Suprapubic skin (tissue), 4 donors: Measurements from ENCODE around the gene SYNDIG1. TPM values are rescaled to one million over a fixed set of nuclear protein-coding genes. Genes with fewer than 3 reads are reported as not detected.

Source experiments
- DNase-seq, 2 donors: peaks; one replicate each; pipeline ENCODE4 v3.0.0-alpha.2; 2019; ENCODE audit warnings: low spot score in 2 of 2
- H3K27ac ChIP-seq: fragments of 200-600 bp; sonication (generic); one replicate; pipeline ENCODE4 v1.5.1; 2019
- H3K27me3 ChIP-seq: fragments of 200-600 bp; sonication (generic); one replicate; pipeline ENCODE4 v1.5.1; 2019
- H3K36me3 ChIP-seq: fragments of 200-600 bp; sonication (generic); one replicate; pipeline ENCODE4 v1.5.1; 2019
- H3K4me1 ChIP-seq: fragments of 200-600 bp; sonication (generic); one replicate; pipeline ENCODE4 v1.5.1; 2019
- H3K4me3 ChIP-seq: fragments of 200-600 bp; sonication (generic); one replicate; pipeline ENCODE4 v1.5.1; 2019; ENCODE audit warnings: mild to moderate bottlenecking
- H3K9me3 ChIP-seq: fragments of 200-600 bp; sonication (generic); one replicate; pipeline ENCODE4 v1.5.1; 2019
- CTCF ChIP-seq, 2 donors: fragments of 200-600 bp in 1 of 2; fragments of 450-650 bp in 1 of 2; sonication (generic) in 1 of 2; IDR thresholded peaks; one replicate each; pipeline ENCODE4 v1.5.1; 2016 to 2019; ENCODE audit warnings: antibody characterized with exemption in 2 of 2, mild to moderate bottlenecking in 1 of 2, moderate library complexity in 1 of 2
- EP300 ChIP-seq: sonication (generic); formaldehyde crosslinking; IDR thresholded peaks from one replicate; pipeline ENCODE4 v1.6.1; 2017; ENCODE audit warnings: antibody characterized with exemption
- POLR2A ChIP-seq, 2 donors: fragments of 450-650 bp; IDR thresholded peaks; one replicate each; pipeline ENCODE4 v1.6.1; 2017; ENCODE audit warnings: antibody characterized with exemption in 2 of 2, mild to moderate bottlenecking in 2 of 2, moderate library complexity in 2 of 2
- POLR2AphosphoS5 ChIP-seq, 3 donors: sonication (generic); formaldehyde crosslinking; IDR thresholded peaks; one replicate each; pipeline ENCODE4 v1.6.1; 2017; ENCODE audit warnings: antibody characterized with exemption in 3 of 3
- WGBS: methylation state at CpG from one replicate; pipeline ENCODE4 v1.1.5; 2018; 5-methylcytosine and 5-hydroxymethylcytosine counted together
- total RNA-seq, 4 donors: library from RNA; depleted of rRNA; stranded (reverse); fragments of >200 nt; gene quantifications; one replicate each; pipeline ENCODE4 v1.1.0, GENCODE V29; 2016

Gene SYNDIG1
- total RNA-seq, 4 donors from 2014 or later: not detected

- H3K36me3 ChIP-seq: no peaks in the 10 kb centered on the region
- H3K27me3 ChIP-seq: peaks cover 13% of the 10 kb centered on the region
- DNase-seq: no peak
- no peak overlapping the region for H3K27ac ChIP-seq
- TF ChIP-seq CTCF (IDR thresholded peaks at IDR 0.05) (no peak), EP300 (no peak), POLR2AphosphoS5 (IDR thresholded peaks at IDR 0.05) (no peak), POLR2A (IDR thresholded peaks at IDR 0.05) (no peak)
- 87% methylated on average over 7 of the region's 7 CpGs for WGBS
- no peaks in the 10 kb centered on the region for H3K4me1 ChIP-seq
- H3K9me3 ChIP-seq: no peaks in the 10 kb centered on the region
- no peak overlapping the region for H3K4me3 ChIP-seq
Observed at GRCh38 chr20:24460712-24461111, 8.7 kb upstream of the SYNDIG1 start.

- no peaks in the 10 kb centered on the region for H3K9me3 ChIP-seq
- H3K27me3 ChIP-seq: peaks cover 13% of the 10 kb centered on the region
- H3K4me3 ChIP-seq: no peak overlapping the region
- WGBS: 96% methylated on average over 3 of the region's 3 CpGs
- no peak for DNase-seq
- H3K36me3 ChIP-seq: no peaks in the 10 kb centered on the region
- no peak for TF ChIP-seq CTCF (IDR thresholded peaks at IDR 0.05)
- TF ChIP-seq POLR2A (IDR thresholded peaks at IDR 0.05): no peak
- no peak for TF ChIP-seq POLR2AphosphoS5 (IDR thresholded peaks at IDR 0.05)
- TF ChIP-seq EP300: no peak
- H3K27ac ChIP-seq: no peak overlapping the region
- no peaks in the 10 kb centered on the region for H3K4me1 ChIP-seq
Observed at GRCh38 chr20:24461848-24462247, 7.6 kb upstream of the SYNDIG1 start.

DNA sequence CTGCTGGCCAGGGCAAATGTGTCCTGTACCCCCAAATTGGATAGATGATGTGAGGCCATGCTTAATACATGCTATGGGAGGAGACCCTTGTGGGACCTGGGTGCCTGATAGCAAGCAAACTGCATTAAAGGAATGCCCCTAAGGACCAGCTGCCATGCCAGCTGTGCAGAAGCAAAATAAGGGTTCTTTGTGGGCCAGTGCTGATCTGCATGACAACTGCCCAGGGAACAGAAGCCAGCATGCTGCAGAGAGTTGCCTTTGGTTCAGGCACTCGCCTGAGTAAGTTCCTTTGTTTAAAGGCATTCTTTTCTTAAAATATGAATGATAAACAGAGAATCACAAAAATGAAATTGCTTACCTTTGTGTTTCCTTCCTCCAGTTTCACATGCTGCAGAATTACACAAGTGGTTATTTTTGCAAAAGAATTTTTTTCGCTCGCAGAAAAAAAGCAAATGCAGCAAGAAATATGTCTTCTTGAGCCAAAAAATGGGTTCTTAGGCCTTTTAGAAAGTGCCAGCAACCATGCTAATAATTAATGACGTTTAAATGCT, 6.9 kb upstream of the SYNDIG1 start:
- Histone ChIP-seq H3K36me3 (no peaks in the 10 kb centered on the region), H3K27ac (no peak overlapping the region), H3K4me3 (no peak overlapping the region), H3K4me1 (no peaks in the 10 kb centered on the region), H3K9me3 (no peaks in the 10 kb centered on the region), H3K27me3 (peaks cover 15% of the 10 kb centered on the region)
- no peak for DNase-seq
- 53% methylated on average over 4 of the region's 4 CpGs for WGBS
- TF ChIP-seq POLR2A (IDR thresholded peaks at IDR 0.05) (no peak), POLR2AphosphoS5 (IDR thresholded peaks at IDR 0.05) (no peak), CTCF (IDR thresholded peaks at IDR 0.05) (no peak), EP300 (no peak)

GRCh38 chr20:24465159-24465558, 4.3 kb upstream of the SYNDIG1 start:
- peaks cover 13% of the 10 kb centered on the region for H3K4me1 ChIP-seq
- no peak overlapping the region for H3K27ac ChIP-seq
- DNase-seq: no peak
- TF ChIP-seq EP300 (no peak), CTCF (IDR thresholded peaks at IDR 0.05) (no peak), POLR2AphosphoS5 (IDR thresholded peaks at IDR 0.05) (no peak), POLR2A (IDR thresholded peaks at IDR 0.05) (no peak)
- H3K27me3 ChIP-seq: peaks cover 35% of the 10 kb centered on the region
- WGBS: 92% methylated on average over 3 of the region's 3 CpGs
- no peaks in the 10 kb centered on the region for H3K36me3 ChIP-seq
- H3K4me3 ChIP-seq: no peak overlapping the region
- H3K9me3 ChIP-seq: no peaks in the 10 kb centered on the region

DNA sequence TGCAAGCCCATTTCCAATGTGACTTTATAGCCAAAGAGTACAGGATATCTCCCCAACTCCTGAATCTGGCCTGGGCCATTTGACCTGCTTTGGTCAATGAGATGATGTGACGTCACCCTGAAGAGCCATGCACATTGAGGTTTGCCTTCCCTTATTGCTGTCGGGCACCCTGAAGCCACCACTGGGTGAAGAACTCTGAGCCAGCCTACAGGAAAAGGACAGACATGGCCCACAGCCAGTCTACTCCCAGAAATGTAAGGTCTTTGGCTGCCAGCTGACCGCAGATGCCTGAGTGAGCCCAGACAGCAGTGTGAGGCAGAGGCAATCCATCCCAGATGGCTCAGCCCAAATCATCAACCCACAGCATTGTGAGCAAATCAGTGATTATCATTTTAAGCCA, 3.7 kb upstream of the SYNDIG1 start:
- no peak for DNase-seq

More for the DNA sequence above, 3.7 kb upstream of the SYNDIG1 start:
- TF ChIP-seq POLR2A (IDR thresholded peaks at IDR 0.05) (no peak), POLR2AphosphoS5 (IDR thresholded peaks at IDR 0.05) (no peak), CTCF (IDR thresholded peaks at IDR 0.05) (no peak), EP300 (no peak)
- 50% methylated on average over 3 of the region's 3 CpGs for WGBS
- Histone ChIP-seq H3K27me3 (peaks cover 41% of the 10 kb centered on the region), H3K27ac (no peak overlapping the region), H3K4me1 (peaks cover 19% of the 10 kb centered on the region), H3K9me3 (no peaks in the 10 kb centered on the region), H3K36me3 (no peaks in the 10 kb centered on the region), H3K4me3 (no peak overlapping the region)
